Activated CD4-positive, alpha-beta T cell treated with anti-CD3 and anti-CD28 coated beads, Interleukin-2, amount 50 U/mL, for 4 hours (primary cell): ENCODE data around the gene CENPP.

Source experiments
- DNase-seq, 2 experiments: peaks; one replicate each; pipeline ENCODE4 v3.0.0-alpha.2; 2020

CENPP gene

DNA sequence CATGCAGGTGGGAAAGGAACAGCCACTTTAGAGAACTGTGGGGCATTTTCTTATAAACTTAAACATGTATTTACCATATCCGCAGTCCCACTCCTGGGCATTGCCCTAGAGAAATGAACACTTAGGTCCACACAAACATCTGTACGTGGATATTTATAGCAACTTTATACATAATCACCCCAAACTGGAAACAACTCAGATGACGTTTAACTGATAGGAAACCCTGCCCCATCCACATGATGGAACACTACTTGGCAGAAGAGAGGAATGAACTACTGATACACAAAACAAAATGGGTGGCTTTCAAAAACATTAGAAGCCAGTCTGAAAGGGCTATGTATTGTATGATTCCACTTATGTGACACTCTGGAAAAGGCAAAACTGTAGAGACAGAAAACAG is 187.6 kb downstream of the CENPP start:
- DNase-seq, result no peak

DNA sequence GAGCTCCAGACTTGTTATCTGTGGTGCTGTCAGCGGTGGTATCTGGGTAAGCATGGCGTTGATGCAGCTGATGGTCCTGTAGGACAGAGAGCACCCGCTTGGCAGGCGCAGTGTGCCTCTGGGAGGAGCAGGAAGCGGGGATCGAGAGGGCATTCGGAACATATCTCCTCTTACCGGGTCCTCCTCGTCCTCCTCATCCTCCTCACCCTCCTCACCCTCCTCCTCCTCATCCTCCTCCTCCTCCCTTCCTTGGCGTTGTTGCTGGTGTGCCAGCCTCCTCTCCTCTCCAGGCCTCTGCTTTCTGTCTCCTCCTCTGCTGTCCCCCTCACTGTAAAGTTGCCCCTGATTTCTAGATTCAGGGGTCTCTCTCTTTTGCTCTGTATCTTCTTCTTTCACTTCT is 188.9 kb downstream of the CENPP start:
- DNase-seq, result no peak

DNA sequence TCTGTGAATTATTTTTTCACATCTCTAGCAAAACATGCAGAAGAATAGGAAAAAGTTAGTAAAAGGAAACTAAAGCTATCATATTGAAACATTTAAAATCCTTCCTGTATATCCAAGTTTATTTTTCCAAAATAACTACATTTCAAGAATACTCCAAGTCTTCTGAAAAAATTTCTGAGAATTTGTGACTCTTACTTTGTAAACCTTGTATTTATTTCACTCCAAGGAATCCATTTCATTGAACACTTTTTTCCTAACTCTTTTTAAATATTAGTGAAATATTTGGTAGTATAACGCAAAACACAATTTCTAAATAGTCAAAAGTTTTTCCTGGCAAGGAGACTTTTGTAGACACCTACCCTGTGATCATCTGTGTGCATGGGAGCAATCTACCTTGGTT is 190.8 kb downstream of the CENPP start:
- no peak for DNase-seq

DNA sequence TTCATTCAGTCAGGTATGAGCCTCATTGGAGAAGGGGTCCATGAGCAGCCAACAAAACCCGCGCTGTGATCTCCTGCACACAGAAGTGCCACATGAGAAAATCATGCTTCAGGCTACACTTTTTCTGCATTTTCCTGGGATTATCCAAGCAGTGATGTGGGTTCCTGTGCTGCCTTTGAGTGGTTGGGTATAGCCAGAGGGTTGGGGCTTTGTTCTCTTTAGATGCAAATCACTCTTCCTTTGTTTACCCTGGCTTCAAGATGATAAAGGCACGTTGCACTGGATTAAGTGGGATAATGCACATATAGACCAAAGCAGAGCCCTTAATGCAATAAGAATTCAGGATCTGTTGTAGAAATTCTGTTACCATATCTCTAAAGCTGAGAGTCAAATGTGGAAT is 191.3 kb downstream of the CENPP start:
- no peak for DNase-seq

DNA sequence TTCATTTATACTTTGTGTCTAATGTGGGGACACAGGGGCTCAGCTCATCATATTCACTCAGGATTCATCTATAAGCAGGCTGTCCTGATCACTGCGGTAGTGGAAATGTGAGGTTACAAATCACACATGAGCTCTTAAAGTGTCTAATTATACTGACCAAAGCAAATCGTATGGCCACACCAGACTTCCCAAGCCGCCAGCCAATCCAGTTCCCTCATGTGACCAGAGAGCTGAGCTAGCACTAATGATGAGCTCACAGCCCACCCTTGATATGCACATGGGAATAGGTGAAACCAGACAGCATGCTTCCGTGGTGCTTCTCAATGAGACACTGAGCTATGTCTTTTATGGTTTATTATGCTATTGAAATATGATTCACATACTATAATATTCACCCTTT is 192.4 kb downstream of the CENPP start:
- DNase-seq, result no peak

DNA sequence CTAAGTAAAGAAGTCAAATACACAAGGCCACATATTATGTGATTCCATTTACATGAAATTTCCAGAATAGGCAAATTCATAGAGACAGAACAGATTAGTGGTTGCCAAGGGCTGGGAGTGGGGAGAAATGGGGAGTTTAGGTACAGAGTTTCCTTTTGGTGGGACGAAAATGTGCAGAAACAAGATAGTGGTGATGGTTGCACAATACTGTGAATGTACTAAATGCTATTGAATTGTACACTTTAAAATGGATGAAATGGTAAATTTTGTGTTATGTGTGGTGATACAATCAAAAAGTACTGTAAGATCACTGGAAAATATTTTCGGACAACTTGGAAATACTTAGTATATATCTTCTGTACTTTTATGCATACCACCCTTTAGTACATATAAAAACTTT is 195.1 kb downstream of the CENPP start:
- no peak for DNase-seq

DNA sequence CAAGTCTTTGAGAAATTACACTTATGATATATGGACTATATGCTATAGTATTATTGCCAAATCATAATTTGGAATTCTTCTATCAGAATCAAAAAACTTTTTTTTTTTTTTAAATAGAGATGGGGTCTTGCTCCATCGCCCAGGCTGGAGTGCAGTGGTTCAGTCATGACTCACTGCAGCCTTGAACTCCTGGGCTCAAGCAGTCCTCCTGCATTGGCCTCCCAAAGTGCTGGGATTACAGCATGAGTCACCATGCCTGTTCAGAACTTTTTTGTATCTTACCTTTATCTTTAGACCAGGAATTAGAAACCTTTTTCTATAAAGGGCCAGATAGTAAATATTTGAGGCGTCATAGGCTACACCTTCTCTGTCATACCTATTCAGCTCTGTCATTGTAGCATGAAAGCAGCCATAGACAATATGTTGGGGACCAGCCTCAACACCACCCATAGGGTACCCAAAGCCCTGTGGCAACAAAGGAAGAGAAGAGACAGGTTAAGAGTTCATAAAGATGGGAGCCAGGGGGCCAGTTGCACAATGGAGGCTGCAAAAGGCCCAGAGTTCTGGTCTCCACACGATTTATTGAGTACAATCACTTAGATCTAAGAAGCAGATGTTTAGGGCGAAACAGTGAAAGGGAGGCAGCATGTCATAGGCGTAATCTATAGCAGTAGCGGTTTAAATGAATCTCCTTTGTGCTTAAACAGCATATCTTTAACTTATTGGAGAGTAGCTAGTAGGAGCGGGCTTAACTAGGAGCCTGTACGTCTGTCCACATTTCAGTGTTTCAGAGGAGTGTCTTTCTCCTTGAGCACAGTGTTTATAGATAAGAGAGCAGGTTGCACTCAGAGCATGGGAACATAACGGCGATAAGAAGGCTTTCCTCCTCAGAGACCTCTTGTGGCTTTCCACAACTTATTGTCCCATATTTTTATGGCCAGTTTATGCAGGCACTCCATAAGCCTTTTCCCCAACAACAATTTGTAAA is 197.5 kb downstream of the CENPP start:
- DNase-seq, result no peak

DNA sequence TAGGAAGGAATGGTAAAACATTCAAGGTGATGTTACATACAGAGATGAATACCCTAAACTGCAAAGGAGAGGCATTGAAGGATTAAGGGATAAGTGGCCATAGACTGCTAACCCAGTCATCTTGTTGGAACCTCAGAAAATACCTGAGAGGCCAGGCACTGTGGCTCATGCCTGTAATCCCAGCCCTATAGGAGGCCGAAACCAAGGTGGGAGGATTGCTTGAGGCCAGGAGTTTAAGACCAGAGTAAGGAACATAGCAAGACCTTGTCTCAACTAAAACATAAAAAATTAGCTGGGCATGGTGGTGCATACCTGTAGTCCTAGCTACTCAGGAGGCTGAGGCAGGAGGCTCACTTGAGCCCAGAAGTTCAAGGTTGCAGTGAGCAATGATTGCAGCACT is 199.1 kb downstream of the CENPP start:
- DNase-seq, result no peak

DNA sequence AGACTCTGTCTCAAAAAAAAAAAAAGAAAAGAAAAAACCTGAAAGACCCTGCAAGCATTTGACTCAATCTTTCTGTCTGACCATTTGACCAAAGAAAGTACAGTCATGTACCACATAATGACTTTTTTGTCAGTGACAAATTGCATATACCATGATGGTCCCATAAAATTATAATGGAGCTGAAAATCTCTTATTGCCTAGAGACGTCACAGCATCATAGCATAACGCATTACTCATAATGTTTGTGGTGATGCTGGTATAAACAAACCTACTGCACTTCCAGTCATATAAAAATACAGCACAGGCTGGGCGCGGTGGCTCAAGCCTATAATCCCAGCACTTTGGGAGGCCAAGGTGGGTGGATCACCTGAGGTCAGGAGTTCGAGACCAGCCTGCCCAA is 199.6 kb downstream of the CENPP start:
- DNase-seq, result no peak

DNA sequence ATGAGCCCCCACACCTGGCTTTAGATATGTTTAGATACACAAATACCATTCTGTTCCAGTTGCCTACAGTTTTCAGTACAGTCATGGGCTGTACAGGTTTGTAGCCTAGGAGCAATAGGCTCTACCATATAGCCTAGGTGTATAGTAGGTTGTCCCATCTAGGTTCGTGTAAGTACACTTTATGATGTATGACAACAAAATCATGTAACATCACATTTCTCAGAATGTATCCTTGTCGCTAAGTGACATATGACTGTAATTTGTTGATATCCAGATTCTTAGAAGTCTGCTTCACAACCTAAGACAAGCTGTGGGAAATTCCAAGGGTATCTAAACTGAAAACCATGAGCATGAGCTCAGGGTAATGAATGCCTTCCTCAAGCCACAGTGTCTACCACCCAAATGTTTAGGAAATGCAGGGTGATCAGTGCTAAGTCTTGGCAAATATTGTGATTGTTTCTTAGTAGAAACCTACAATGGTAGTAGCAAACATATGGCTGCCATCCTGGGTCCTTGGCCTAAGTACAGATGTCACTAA is 201.6 kb downstream of the CENPP start:
- DNase-seq, result no peak

DNA sequence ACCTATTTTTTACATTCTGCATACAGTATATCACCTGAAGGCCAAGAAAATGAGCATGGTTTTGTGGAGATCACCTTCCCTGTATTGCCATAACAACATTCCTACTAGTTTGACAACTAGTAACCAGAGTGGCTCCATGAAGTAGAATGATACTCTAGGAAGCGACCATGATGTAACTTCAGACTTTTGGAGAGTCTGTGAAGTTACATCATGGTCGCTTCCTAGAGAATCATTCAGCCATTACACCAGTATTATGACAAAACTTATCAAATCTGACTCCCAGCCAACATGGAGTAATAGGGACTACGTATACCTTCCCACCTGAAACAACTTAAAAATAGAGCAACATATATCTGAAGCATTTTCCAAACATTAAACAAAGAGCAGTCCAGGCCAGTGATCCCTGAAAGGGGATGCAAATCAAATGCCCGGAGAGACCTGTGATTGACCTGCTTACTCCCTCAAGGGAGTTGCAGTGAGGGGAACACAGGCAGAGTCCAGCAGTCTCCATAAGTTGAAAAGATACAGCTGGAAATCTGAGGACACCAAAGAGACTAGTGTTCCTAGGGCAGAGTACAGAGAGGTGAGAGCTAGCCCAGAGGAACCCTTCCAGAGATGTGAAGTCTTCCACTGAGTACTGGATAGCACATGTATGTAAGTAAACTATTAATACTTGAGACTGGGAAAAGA is 202.2 kb downstream of the CENPP start:
- DNase-seq, result no peak

DNA sequence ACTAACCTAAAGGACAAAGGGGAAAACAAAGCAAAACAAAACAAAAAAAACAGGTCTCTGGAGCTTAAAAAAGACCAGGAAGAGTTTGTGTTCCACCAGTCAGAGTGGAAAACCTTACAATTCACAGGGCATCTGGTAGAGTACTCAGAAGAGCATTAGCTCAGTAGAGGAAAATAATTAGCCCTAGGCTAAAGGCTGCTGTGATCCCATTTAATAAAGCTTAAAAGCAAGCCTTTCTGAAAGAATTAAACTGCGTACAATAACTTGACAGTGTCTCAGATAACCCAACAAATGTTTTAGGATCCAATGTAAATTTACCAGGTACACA is 202.7 kb downstream of the CENPP start:
- no peak for DNase-seq

DNA sequence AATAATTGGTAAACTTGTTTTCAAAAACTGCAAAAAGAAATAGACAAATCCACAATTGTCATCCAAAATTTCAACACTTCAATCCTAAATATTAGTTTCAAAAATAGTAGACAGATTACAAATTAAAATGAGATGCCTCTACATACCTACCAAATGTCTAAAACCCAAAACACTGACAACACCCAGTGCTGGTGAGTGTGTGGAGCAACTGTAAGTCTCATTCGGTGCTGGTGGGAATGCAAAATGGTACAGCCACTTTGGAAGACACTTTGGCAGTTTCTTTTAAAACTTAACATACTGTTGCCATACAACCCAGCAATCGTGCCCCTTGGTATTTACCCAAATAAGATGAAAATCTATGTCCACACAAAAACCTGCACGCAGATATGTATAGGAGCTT is 203.4 kb downstream of the CENPP start:
- no peak for DNase-seq

DNA sequence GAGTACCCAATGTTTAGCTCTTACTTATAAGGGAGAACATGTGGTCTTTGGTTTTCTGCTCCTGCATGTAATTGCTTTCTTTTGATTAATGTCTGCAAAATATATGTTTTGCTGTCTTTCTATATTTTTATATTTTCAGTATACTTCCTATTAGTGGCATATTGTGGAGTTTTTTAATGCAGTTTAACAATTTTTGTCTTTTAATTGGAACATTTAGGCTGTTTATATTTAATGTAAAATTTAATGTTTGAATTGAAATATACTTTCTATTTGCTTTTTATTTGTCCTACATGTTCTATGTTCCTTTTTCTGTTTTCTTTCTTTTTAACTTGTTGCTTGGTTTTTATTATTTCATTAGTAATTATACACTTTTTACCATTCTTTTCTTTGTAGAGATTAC is 205.1 kb downstream of the CENPP start:
- DNase-seq, result no peak

DNA sequence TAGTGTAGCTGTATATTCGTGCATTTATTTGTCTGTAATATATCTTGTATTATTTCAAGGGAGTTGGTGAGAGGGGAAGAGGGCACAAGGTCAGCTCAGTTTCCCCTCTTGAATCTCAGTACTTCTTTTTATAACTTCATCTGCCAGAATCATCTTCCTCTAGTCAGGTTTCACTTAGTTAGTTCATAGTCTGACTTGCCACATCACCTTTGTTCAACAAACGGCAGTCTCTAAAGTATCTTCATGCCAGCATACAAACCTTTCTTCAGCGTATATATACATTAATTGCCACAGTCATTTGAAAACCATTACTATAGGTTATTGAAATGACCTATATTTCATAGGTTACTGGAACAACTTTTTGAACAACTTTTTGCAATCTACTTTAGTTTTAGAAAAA is 208.5 kb downstream of the CENPP start:
- no peak for DNase-seq

DNA sequence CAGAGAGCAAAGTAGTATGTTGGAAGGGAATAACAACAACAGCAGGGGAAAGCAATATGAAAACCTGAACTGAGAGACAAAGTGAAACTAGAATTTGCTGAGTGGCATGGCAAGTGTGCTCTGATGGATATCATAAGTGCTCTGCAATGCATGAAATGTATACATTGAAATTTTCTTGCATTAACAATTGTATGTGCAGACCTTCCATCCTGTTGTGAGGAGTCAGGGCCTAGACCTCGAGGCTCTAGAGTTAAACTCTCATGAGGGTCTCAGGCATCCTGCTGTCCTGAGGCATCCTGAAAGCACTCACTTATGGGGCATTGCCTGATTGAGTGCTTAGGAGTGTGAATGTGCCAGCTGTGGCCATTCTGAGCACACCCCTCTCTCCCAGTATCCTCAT is 208.9 kb downstream of the CENPP start:
- no peak for DNase-seq

DNA sequence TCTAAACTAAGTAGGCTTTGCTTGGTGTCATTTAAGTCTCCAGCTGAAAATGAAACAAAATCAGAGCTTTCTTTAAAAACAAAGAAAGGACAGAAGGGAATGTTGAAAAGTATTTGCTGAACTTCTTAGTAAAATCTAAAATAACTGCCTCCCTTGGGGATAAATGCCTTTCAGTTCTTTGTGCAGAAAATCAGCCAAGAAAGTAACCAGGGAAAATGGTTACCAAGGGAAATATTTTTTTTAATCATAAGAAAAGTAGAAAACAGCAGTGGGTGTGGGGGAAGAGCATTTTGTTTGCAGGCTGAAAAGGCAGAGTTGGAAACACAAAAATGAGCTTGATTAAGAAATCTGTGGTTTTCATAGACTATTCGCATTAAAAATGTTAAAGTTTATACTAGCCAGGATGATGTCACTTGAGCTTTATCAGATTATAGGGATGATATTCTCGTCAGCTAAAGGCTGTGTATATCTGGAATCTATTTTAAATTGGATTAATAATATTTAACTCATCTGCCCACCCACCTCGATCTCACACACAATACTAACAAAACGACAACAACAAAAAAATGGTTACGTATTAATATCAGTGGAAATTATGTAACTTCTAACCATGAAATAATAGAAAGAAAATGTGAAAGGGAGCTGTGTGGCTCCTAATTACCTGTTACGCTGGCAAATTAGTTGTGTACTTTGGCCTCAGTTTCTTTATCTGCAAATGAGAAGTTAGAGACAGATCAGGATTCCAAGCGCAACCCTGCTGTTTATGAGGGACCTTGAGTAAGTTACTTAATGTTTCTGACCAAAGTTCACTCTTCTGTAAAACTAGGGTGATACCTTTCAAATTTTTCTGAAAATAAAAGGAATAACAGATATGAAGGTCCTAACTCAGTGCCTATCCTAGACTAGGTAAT is 210.4 kb downstream of the CENPP start, which contains the start of gene ECM2:
ECM2 (minus strand) TSS at position 51 of the 911 bp plus-strand sequence. CDS start 13,124 bp downstream, outside the sequence.
- no peak for DNase-seq

DNA sequence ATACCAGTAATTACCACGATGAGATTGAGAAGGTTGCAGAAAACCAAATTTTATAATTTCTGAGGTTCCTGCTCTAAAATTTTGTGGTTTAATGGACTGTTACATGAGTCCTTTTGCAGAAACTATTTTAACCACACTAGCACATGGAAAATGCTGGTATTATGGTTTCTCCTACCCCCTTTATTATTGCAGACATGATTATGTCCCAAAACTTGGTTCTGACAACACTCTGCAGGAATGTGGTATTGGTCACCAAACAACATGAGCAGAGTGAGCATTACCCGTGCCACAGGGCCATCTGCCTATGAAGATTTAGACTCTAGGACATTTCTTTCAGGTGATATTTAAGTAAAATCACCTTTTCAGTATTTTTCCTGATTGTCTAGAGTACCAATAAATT is 212.8 kb downstream of the CENPP start:
- DNase-seq, result no peak

DNA sequence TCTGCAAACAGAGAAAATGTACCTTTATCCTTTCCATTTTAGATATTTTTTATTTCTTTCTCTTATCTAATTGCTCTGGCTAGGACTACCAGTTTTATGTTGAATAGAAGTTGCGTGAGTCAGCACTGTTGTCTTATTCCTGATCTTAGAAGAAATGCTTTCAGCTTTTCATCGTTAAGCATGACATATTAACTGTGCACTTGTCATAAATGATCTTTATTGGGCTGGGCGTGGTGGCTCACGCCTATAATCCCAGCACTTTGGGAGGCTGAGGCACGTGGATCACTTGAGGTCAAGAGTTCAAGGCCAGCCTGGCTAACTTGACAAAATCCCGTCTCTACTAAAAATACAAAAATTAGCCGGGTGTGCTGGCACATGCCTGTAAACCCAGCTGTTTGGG is 218.2 kb downstream of the CENPP start:
- DNase-seq, result no peak

DNA sequence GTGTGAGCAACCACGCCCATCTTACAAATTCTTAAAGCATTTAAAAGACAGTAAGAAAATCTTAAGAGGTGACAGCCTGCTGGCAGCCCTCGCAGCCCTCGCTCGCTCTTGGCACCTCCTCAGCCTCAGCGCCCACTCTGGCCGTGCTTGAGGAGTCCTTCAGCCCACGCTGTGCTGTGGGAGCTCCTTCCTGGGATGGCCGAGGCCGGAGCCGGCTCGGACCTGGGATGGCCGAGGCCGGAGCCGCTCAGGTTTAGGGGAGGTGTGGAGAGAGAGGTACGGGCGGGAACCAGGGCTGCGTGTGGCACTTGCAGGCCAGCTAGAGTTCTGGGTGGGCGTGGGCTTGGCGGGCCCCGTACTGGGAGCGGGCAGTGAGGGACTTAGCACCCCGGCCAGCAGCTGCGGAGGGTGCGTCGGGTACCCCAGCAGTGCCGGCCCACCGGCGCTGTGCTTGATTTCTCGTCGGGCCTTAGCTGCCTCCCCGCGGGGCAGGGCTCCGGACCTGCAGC is 219.3 kb downstream of the CENPP start:
- DNase-seq, result no peak

DNA sequence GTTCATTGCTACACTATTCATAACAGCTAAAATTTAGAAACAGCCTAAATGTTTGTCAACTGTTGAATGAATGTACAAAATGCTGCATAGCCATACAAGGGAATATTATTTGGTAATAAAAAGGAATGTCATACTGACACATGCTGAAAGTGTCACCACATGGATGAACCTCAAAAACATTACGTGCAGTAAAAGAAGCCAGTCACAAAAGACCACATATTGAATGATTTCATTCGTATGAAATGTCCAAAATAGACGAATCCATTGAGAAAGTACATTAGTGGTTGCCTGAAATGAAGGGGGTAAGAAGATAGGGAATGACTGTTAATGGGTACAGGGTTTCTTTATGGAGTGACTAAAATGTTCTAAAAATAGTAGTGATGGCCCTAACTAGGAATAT is 221.6 kb downstream of the CENPP start:
- no peak for DNase-seq

DNA sequence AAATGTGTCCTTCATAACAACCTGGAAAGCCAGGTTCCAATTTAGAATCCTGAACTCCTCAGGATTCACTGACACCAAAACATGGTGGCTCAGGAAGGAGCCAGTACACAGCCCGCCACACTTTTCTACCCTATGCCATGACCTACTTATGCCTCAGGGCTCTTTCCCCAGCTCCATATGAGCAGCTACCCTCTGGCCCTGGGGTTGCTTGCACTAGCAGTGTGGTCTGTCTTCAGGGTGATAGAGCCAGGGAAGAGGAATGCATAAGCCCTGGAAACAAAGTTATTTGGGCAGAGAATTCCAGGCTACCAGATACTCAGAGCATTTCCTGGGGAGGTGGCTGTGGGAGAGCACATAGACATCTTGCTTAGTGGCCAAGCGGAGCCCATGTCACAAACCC is 225.0 kb downstream of the CENPP start:
- DNase-seq, result no peak
